ENCODE results near the gene TTLL10. TPM values are rescaled to one million over a fixed set of nuclear protein-coding genes. Genes with fewer than 3 reads are reported as not detected.

The TTLL10 gene
- total RNA-seq, 1 experiment from 2014 or later: not detected

DNA sequence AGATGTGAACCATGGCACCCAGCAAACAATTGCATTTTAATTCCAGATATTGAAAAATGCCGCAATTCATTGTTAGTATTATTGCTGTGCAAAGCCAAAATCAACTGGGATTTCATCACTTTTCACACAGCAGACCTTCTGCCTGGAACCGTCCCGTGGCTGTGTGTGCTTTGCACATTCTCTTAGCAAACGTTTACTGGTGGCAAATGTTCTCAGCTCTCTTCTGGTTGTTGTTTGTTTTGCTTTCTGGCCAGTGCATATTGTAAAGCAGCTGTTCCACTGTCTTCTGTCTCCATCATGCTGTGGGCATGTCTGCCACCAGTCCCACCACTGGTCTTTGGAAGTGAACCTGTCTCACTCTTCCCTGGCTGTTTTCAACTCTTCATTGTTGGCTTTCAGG lies 19.8 kb upstream of the TTLL10 start:
- intact Hi-C loops (cut with micrococcal nuclease): no loop called here
- no TSS peak for BruUV-seq (replicated peaks)
- TF ChIP-seq, protein P1, sequence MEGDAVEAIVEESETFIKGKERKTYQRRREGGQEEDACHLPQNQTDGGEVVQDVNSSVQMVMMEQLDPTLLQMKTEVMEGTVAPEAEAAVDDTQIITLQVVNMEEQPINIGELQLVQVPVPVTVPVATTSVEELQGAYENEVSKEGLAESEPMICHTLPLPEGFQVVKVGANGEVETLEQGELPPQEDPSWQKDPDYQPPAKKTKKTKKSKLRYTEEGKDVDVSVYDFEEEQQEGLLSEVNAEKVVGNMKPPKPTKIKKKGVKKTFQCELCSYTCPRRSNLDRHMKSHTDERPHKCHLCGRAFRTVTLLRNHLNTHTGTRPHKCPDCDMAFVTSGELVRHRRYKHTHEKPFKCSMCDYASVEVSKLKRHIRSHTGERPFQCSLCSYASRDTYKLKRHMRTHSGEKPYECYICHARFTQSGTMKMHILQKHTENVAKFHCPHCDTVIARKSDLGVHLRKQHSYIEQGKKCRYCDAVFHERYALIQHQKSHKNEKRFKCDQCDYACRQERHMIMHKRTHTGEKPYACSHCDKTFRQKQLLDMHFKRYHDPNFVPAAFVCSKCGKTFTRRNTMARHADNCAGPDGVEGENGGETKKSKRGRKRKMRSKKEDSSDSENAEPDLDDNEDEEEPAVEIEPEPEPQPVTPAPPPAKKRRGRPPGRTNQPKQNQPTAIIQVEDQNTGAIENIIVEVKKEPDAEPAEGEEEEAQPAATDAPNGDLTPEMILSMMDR (IDR thresholded peaks at IDR 0.05; ENCODE audit: unreplicated experiment): no peak
- H3K27me3 Mint-ChIP-seq (ENCODE audit: insufficient read depth, unreplicated experiment): no peaks in the 10 kb centered on the region
- ChIA-PET CTCF (no interaction called here), POLR2A (no interaction called here)
- no peaks in the 10 kb centered on the region for H3K4me1 Mint-ChIP-seq (ENCODE audit: insufficient read depth, unreplicated experiment)
- H3K9me3 Mint-ChIP-seq (ENCODE audit: unreplicated experiment): peaks cover 18% of the 10 kb centered on the region
- H3K27ac Mint-ChIP-seq (ENCODE audit: low read depth, unreplicated experiment): no peak overlapping the region
- no peak for DNase-seq (ENCODE audit: unreplicated experiment)
- H3K4me3 Mint-ChIP-seq (ENCODE audit: unreplicated experiment): no peak overlapping the region
- H3K36me3 Mint-ChIP-seq (ENCODE audit: insufficient read depth, unreplicated experiment): no peaks in the 10 kb centered on the region

- ChIA-PET POLR2A (no interaction called here), CTCF (no interaction called here)
- no peaks in the 10 kb centered on the region for H3K4me1 Mint-ChIP-seq (ENCODE audit: insufficient read depth, unreplicated experiment)
- BruUV-seq (replicated peaks): no TSS peak
- no peak overlapping the region for H3K4me3 Mint-ChIP-seq (ENCODE audit: unreplicated experiment)
- DNase-seq (ENCODE audit: unreplicated experiment): no peak
- intact Hi-C loops (cut with micrococcal nuclease): no loop called here
- no peak overlapping the region for H3K27ac Mint-ChIP-seq (ENCODE audit: low read depth, unreplicated experiment)
- TF ChIP-seq, protein P1 (IDR thresholded peaks at IDR 0.05; ENCODE audit: unreplicated experiment): no peak
- H3K27me3 Mint-ChIP-seq (ENCODE audit: insufficient read depth, unreplicated experiment): no peaks in the 10 kb centered on the region
- H3K36me3 Mint-ChIP-seq (ENCODE audit: insufficient read depth, unreplicated experiment): no peaks in the 10 kb centered on the region
- H3K9me3 Mint-ChIP-seq (ENCODE audit: unreplicated experiment): peaks cover 18% of the 10 kb centered on the region
These were observed 18.4 kb upstream of the TTLL10 start for GRCh38 chr1:1155258-1155657.

- POLR2A ChIA-PET: no interaction called here
- Mint-ChIP-seq H3K27ac (ENCODE audit: low read depth, unreplicated experiment) (no peak overlapping the region), H3K27me3 (ENCODE audit: insufficient read depth, unreplicated experiment) (no peaks in the 10 kb centered on the region), H3K9me3 (ENCODE audit: unreplicated experiment) (peaks cover 18% of the 10 kb centered on the region), H3K4me3 (ENCODE audit: unreplicated experiment) (peak overlapping the region; percentile 63), H3K4me1 (ENCODE audit: insufficient read depth, unreplicated experiment) (no peaks in the 10 kb centered on the region), H3K36me3 (ENCODE audit: insufficient read depth, unreplicated experiment) (no peaks in the 10 kb centered on the region)
- CTCF ChIA-PET: no interaction called here
- intact Hi-C loops (cut with micrococcal nuclease): no loop called here
- BruUV-seq (replicated peaks): no TSS peak
- no peak for DNase-seq (ENCODE audit: unreplicated experiment)
- TF ChIP-seq, protein P1 (IDR thresholded peaks at IDR 0.05; ENCODE audit: unreplicated experiment): no peak
These were observed 17.3 kb upstream of the TTLL10 start for GRCh38 chr1:1156140-1157032.

- Mint-ChIP-seq H3K36me3 (ENCODE audit: insufficient read depth, unreplicated experiment) (no peaks in the 10 kb centered on the region), H3K27ac (ENCODE audit: low read depth, unreplicated experiment) (no peak overlapping the region), H3K4me3 (ENCODE audit: unreplicated experiment) (peak overlapping the region; percentile 63), H3K9me3 (ENCODE audit: unreplicated experiment) (peaks cover 18% of the 10 kb centered on the region), H3K4me1 (ENCODE audit: insufficient read depth, unreplicated experiment) (no peaks in the 10 kb centered on the region), H3K27me3 (ENCODE audit: insufficient read depth, unreplicated experiment) (no peaks in the 10 kb centered on the region)
- intact Hi-C loops (cut with micrococcal nuclease): no loop called here
- no peak for DNase-seq (ENCODE audit: unreplicated experiment)
- BruUV-seq (replicated peaks): no TSS peak
- TF ChIP-seq, protein P1 (IDR thresholded peaks at IDR 0.05; ENCODE audit: unreplicated experiment): no peak
- ChIA-PET CTCF (no interaction called here), POLR2A (no interaction called here)
These were observed 16.7 kb upstream of the TTLL10 start for GRCh38 chr1:1157033-1157365.
